H9 (cell line): Measurements from ENCODE around the gene FRYL. TPM values are rescaled to one million over a fixed set of nuclear protein-coding genes. Genes with fewer than 3 reads are reported as not detected.

ENCODE experiments used
- DNase-seq: peaks from one replicate; pipeline ENCODE4 v3.0.0-alpha.2; 2017
- H2AFZ ChIP-seq: one replicate; pipeline ENCODE4 v1.6.1; 2013; ENCODE audit warnings: mild to moderate bottlenecking, low read length, control low read depth, moderate library complexity
- H2AK5ac ChIP-seq: 2 replicates; pipeline ENCODE4 v1.6.1; 2013; ENCODE audit warnings: low read length, control low read depth, mixed read lengths; ENCODE audit not compliant: insufficient read length
- H2BK120ac ChIP-seq: one replicate; pipeline ENCODE4 v1.6.1; 2013; ENCODE audit warnings: low read depth, mild to moderate bottlenecking, low read length, control low read depth, inconsistent platforms; ENCODE audit not compliant: poor library complexity, severe bottlenecking
- H2BK12ac ChIP-seq: 2 replicates; pipeline ENCODE4 v1.6.1; 2013; ENCODE audit warnings: low read length, control low read depth, mixed read lengths, low read depth; ENCODE audit not compliant: insufficient read length
- H2BK15ac ChIP-seq: 2 replicates; pipeline ENCODE4 v1.6.1; 2013; ENCODE audit warnings: low read depth, low read length, control low read depth
- H2BK20ac ChIP-seq: one replicate; pipeline ENCODE4 v1.6.1; 2013; ENCODE audit warnings: low read depth, mild to moderate bottlenecking, low read length, control low read depth, inconsistent platforms; ENCODE audit not compliant: poor library complexity, severe bottlenecking
- H2BK5ac ChIP-seq: 2 replicates; pipeline ENCODE4 v1.6.1; 2013; ENCODE audit warnings: low read length, control low read depth, mixed read lengths; ENCODE audit not compliant: insufficient read length
- H3K14ac ChIP-seq: 2 replicates; pipeline ENCODE4 v1.6.1; 2013; ENCODE audit warnings: low read length, control low read depth; ENCODE audit not compliant: insufficient read depth
- H3K18ac ChIP-seq: 2 replicates; pipeline ENCODE4 v1.6.1; 2013; ENCODE audit warnings: low read depth, mild to moderate bottlenecking, mixed read lengths, low read length, control low read depth; ENCODE audit not compliant: insufficient read length
- H3K23ac ChIP-seq: 2 replicates; pipeline ENCODE4 v1.6.1; 2013; ENCODE audit warnings: low read length, control low read depth, mixed read lengths, low read depth; ENCODE audit not compliant: insufficient read length
- H3K23me2 ChIP-seq: 2 replicates; pipeline ENCODE4 v1.6.1; 2013; ENCODE audit warnings: low read depth, mild to moderate bottlenecking, mixed read lengths, low read length, control low read depth; ENCODE audit not compliant: insufficient read length, poor library complexity, severe bottlenecking
- H3K27ac ChIP-seq: 2 replicates; pipeline ENCODE4 v1.5.1; 2013; ENCODE audit warnings: low read length, control low read depth, mixed read lengths, low read depth; ENCODE audit not compliant: insufficient read length
- H3K27me3 ChIP-seq: 2 replicates; pipeline ENCODE4 v1.6.1; 2013; ENCODE audit warnings: low read length, control low read depth, inconsistent platforms; ENCODE audit not compliant: insufficient read depth
- H3K4ac ChIP-seq: 2 replicates; pipeline ENCODE4 v1.6.1; 2013; ENCODE audit warnings: low read depth, mild to moderate bottlenecking, control low read depth, inconsistent platforms, low read length, moderate library complexity
- H3K4me1 ChIP-seq: 2 replicates; pipeline ENCODE4 v1.6.1; 2013; ENCODE audit warnings: low read length, control low read depth, inconsistent platforms; ENCODE audit not compliant: insufficient read depth
- H3K4me2 ChIP-seq: 2 replicates; pipeline ENCODE4 v1.6.1; 2013; ENCODE audit warnings: low read length, control low read depth, mixed read lengths; ENCODE audit not compliant: insufficient read length, insufficient read depth
- H3K56ac ChIP-seq: 2 replicates; pipeline ENCODE4 v1.6.1; 2013; ENCODE audit warnings: low read depth, mild to moderate bottlenecking, mixed read lengths, low read length, control low read depth; ENCODE audit not compliant: insufficient read length
- H3K79me1 ChIP-seq: 2 replicates; pipeline ENCODE4 v1.6.1; 2013; ENCODE audit warnings: low read depth, mild to moderate bottlenecking, moderate library complexity, low read length, control low read depth, inconsistent platforms; ENCODE audit not compliant: insufficient read depth, poor library complexity, severe bottlenecking
- H3K79me2 ChIP-seq: 2 replicates; pipeline ENCODE4 v1.6.1; 2013; ENCODE audit warnings: low read length, control low read depth, inconsistent platforms; ENCODE audit not compliant: insufficient read depth
- H3K9ac ChIP-seq: 2 replicates; pipeline ENCODE4 v1.6.1; 2013; ENCODE audit warnings: low read length, control low read depth, mixed read lengths; ENCODE audit not compliant: insufficient read length; ENCODE audit errors: extremely low read depth
- H3K9me3 ChIP-seq: one replicate; pipeline ENCODE4 v1.6.1; 2013; ENCODE audit warnings: low read depth, low read length, inconsistent platforms; ENCODE audit not compliant: control insufficient read depth
- H3T11ph ChIP-seq: one replicate; pipeline ENCODE4 v1.6.1; 2013; ENCODE audit warnings: mild to moderate bottlenecking, low read length, control low read depth, inconsistent platforms
- H4K20me1 ChIP-seq: one replicate; pipeline ENCODE4 v1.6.1; 2013; ENCODE audit not compliant: control insufficient read depth, insufficient read length, insufficient read depth
- H4K5ac ChIP-seq: 2 replicates; pipeline ENCODE4 v1.6.1; 2013; ENCODE audit warnings: low read depth, mild to moderate bottlenecking, mixed read lengths, low read length, control low read depth; ENCODE audit not compliant: insufficient read length
- H4K8ac ChIP-seq: replicated peaks from 2 replicates; pipeline ENCODE4 v1.6.1; 2013; ENCODE audit warnings: low read length, control low read depth, mixed read lengths, low read depth; ENCODE audit not compliant: insufficient read length
- H4K91ac ChIP-seq: 2 replicates; pipeline ENCODE4 v1.6.1; 2013; ENCODE audit warnings: low read depth, mild to moderate bottlenecking, moderate library complexity, mixed read lengths, low read length, control low read depth; ENCODE audit not compliant: insufficient read length
- H3K27ac Mint-ChIP-seq, 3 experiments: 2 replicates in 2 of 3; 3 replicates in 1 of 3; pipeline ENCODE4 v1.8.0; 2020 to 2021; ENCODE audit warnings: mixed read lengths in 3 of 3, mild to moderate bottlenecking in 1 of 3, moderate library complexity in 1 of 3
- H3K27me3 Mint-ChIP-seq: 2 replicates; pipeline ENCODE4 v1.8.0; 2021; ENCODE audit warnings: low read depth, mild to moderate bottlenecking, moderate library complexity, mixed read lengths
- H3K36me3 Mint-ChIP-seq, 3 experiments: 2 replicates in 2 of 3; 3 replicates in 1 of 3; pipeline ENCODE4 v1.8.0; 2020 to 2021; ENCODE audit warnings: low read depth in 3 of 3, mixed read lengths in 3 of 3; ENCODE audit not compliant: insufficient read depth in 1 of 3
- H3K4me1 Mint-ChIP-seq, 2 experiments: 2 replicates each; pipeline ENCODE4 v1.8.0; 2020; ENCODE audit warnings: mixed read lengths in 2 of 2
- H3K4me3 Mint-ChIP-seq, 2 experiments: 2 replicates in 1 of 2; 3 replicates in 1 of 2; pipeline ENCODE4 v1.8.0; 2020 to 2021; ENCODE audit warnings: mild to moderate bottlenecking in 2 of 2, mixed read lengths in 2 of 2, moderate library complexity in 1 of 2
- H3K9me3 Mint-ChIP-seq, 2 experiments: 2 replicates in 1 of 2; 3 replicates in 1 of 2; pipeline ENCODE4 v1.8.0; 2020; ENCODE audit warnings: mild to moderate bottlenecking in 2 of 2, mixed read lengths in 2 of 2, moderate library complexity in 1 of 2
- CTCF ChIP-seq: fragments of 200-600 bp; sonication (generic); conservative IDR thresholded peaks from 3 replicates; pipeline ENCODE4 v1.8.0; 2021; ENCODE audit warnings: antibody characterized with exemption, mild to moderate bottlenecking
- WGBS: extraction: QIAGEN DNeasy Blood & Tissue Kit; methylation state at CpG from one replicate; pipeline ENCODE4 v1.1.7; 2013; ENCODE audit warnings: missing lambda C conversion rate, low lambda C conversion rate, mixed read lengths; ENCODE audit not compliant: insufficient read length; ENCODE audit errors: extremely low coverage; 5-methylcytosine and 5-hydroxymethylcytosine counted together
- total RNA-seq: library from RNA; stranded (reverse); gene quantifications from 2 replicates; pipeline ENCODE4 v1.2.1, GENCODE V29; 2021

The FRYL gene
- total RNA-seq, 1 experiment from 2014 or later, result 31.5 TPM

GRCh38 chr4:48467891-48468290, 312.2 kb downstream of the FRYL start:
- Histone ChIP-seq H2BK5ac (no peak overlapping the region), H2BK20ac (no peak overlapping the region), H2AFZ (no peak overlapping the region), H3K79me2 (no peaks in the 10 kb centered on the region), H3K27me3 (no peaks in the 10 kb centered on the region), H2BK15ac (no peak overlapping the region), H3K23me2 (peaks cover 3% of the 10 kb centered on the region), H3K14ac (no peak overlapping the region), H2BK120ac (no peak overlapping the region), H2BK12ac (no peak overlapping the region), H3K4me2 (no peak overlapping the region), H3K9ac (no peak overlapping the region), H3K79me1 (no peaks in the 10 kb centered on the region), H3K27ac (no peak overlapping the region), H3K4me1 (no peaks in the 10 kb centered on the region), H4K8ac (no peak overlapping the region), H3K18ac (no peak overlapping the region), H3K9me3 (no peaks in the 10 kb centered on the region), H3T11ph (no peak overlapping the region), H3K23ac (no peak overlapping the region), H4K91ac (no peak overlapping the region), H3K56ac (no peak overlapping the region), H2AK5ac (no peak overlapping the region), H4K20me1 (no peaks in the 10 kb centered on the region), H4K5ac (no peak overlapping the region), H3K4ac (no peak overlapping the region)
- no peak for DNase-seq
- Mint-ChIP-seq H3K36me3 (no peaks in the 10 kb centered on the region), H3K4me1 (peaks cover 4 to 6% of the 10 kb centered on the region in 2 experiments), H3K27me3 (no peaks in the 10 kb centered on the region; the same call in 1 of the 2 replicates), H3K4me3 (no peak overlapping the region), H3K27ac (no peak overlapping the region), H3K9me3 (no peaks in the 10 kb centered on the region; a peak in 1 of 5 replicates)
- WGBS, result no CpG with 5 or more reads among the region's 5 CpGs
- no peak for TF ChIP-seq CTCF
